Stimulated activated CD8-positive, alpha-beta memory T cell treated with anti-CD3 and anti-CD28 coated beads, Interleukin-15, amount 100 ng/mL, for 1 hour (primary cell): ENCODE results near the gene PLD1.

Source experiments
- DNase-seq: peaks from one replicate; pipeline ENCODE4 v3.0.0-alpha.2; 2020; ENCODE audit warnings: low read depth

The PLD1 gene

GRCh38 chr3:171561596-171562323 is 248.5 kb downstream of the PLD1 start:
- DNase-seq: no peak

GRCh38 chr3:171559586-171559985 is 250.7 kb downstream of the PLD1 start:
- DNase-seq: no peak

- DNase-seq: no peak
Observed at GRCh38 chr3:171558188-171558696, 252.0 kb downstream of the PLD1 start.

- no peak for DNase-seq
Observed at GRCh38 chr3:171557173-171557572, 253.1 kb downstream of the PLD1 start.

- no peak for DNase-seq
Observed at GRCh38 chr3:171556574-171557145, 253.6 kb downstream of the PLD1 start.

GRCh38 chr3:171556148-171556547 is 254.1 kb downstream of the PLD1 start:
- no peak for DNase-seq

- no peak for DNase-seq
Observed at GRCh38 chr3:171553086-171553485, 257.2 kb downstream of the PLD1 start.

- no peak for DNase-seq
Observed at GRCh38 chr3:171552531-171552930, 257.8 kb downstream of the PLD1 start.

- DNase-seq: no peak
Observed at GRCh38 chr3:171551296-171551695, 259.0 kb downstream of the PLD1 start.
